Fibroblast of gingiva (primary cell): ENCODE measurements around the gene NDUFS7.
A peak's percentile ranks its signal among the peaks of the same experiment; 100 is the strongest.

ENCODE experiments used
- DNase-seq: peaks from one replicate; pipeline ENCODE4 v3.0.0-alpha.2; 2011; ENCODE audit warnings: low read depth

The NDUFS7 gene

DNA sequence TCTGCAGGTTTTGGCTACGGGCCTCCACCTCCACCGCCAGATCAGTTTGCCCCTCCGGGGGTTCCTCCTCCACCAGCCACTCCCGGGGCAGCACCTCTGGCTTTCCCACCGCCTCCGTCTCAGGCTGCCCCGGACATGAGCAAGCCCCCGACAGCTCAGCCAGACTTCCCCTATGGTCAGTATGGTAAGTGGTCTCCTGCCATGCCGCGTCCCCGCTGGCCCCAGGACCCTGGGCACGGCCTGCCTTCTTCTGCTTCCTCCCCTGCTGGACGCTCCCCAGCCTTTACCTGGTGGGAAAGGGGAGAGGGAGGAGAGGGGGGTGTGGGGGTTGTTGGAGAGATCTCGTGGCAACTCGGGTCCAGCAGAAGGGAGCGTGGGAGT is 48.8 kb downstream of the NDUFS7 start:
- DNase-seq: no peak

DNA sequence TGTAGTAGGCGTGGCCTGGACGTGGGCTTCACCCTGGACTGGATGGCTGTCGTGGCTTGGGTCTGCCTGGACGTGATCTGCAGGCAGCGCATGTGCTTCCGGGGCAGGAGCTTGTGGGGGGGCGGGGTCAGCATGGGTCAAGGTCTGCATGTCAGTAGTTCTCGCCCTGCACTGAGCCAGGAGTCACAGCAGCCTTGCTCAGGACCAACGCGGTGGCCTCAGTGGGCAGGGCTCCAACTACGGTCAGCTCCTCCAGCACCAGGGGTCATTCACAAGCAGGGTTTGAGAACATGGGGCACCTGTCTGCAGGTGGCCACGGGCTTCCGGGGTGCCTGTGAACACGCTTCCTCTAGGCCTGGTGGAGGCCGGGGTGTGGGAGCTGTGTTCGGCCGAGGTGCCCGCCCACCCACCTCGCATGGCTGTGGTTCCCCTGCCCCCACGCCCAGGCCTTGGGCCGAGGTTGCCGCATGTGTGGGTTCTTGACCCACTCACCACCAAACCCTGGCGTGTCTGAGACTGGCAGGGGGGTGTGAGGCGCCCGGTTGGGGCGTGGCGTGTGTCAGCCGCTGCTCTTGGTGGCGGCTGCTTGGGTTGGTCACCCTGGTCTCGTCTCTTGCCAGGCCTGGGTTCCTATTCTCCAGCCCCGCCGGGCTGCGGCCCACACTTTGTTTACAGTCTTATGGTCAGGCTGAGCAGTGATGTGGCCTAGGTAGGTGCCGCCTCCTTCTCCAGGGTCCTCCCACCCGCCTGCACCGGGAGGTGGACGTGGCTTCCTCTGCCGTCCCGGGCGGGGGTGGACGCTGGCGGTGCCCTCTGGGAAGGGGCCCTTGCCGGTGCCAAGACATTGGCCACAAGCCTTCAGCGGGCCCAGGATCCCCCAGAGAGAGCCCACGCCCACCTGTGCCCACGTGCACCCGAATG is 49.7 kb downstream of the NDUFS7 start:
- DNase-seq: no peak

DNA sequence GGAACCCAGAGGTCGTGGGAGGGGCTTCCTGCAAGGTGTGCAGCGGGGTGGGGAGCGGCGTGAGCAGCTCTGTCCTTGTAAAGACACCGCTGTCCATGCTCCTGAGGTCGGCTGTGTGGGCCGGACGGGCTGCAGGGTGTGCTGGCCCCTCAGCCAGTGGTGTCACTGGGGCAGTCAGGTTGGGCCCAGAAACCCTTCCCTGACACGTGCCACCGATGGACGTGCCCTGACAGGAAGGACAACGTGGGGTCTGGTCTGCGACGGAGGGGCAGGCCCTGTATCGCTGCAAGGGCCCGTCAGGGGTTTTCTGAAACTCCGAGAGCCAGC is 50.3 kb downstream of the NDUFS7 start:
- DNase-seq: no peak

DNA sequence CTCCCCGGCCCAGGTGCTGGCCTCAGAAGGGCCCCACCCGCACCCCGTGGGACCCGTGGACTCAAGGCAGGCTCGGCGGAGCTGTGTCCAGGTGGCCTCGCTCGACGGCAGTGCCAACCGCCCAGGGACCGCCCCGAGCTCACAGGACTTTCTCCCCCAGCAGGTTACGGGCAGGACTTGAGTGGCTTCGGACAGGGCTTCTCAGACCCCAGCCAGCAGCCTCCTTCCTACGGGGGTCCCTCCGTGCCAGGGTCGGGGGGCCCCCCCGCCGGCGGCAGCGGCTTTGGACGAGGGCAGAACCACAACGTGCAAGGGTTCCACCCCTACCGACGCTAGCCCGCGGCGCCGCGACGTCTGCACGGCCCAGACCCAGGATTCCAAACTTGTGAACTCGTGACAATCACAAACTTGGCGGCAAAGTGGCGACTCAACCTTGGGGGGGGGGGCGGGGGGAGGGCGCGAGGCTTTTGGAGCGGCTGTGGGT is 50.9 kb downstream of the NDUFS7 start:
- no peak for DNase-seq

DNA sequence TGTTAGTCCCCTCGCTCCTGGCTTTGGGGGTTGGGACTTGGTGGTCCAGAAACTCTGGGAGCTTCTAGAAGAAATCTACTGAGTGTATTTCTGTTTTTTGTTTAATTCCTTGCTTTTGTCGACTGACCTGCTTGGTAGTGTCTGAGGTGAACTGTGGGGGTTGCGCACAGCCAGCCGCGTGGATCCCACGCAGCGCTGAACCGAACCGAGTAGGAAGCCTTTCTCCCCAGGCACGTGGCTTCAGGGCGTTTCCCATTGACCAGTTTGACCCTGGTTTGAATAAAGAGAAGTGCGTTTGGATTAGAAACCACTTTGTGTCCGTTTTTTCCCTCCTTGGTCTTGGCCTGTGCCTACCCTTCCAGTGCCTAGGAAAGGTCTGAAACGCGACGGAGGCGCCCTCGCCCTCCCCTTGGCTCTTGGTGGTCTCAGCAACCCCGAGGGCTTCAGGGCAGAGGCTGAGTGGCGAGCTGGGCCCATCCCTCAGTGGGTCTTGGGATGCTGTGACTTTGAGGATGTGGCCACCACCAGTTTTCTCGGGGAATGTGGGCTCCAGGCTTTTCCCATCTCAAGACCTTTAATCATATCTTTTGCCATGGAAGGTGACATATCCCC is 51.8 kb downstream of the NDUFS7 start:
- DNase-seq: no peak

DNA sequence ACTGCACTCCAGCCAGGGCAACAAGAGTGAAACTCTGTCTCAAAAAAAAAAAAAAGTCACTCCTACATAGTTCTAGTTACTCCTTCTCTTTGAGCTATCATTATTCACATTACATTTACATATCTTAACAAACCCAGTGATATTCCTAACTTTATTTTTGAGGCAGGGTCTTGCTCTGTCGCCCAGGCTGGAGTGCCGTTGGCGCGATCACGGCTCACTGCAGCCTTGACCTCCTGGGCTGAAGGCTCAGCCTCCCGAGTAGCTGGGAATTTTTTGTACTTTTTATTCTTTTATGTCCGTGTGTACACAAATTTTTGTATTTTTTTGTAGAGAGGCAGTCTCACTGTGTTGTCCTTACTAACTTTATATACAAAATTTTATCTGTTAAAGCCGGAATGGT is 53.9 kb downstream of the NDUFS7 start:
- DNase-seq: no peak

DNA sequence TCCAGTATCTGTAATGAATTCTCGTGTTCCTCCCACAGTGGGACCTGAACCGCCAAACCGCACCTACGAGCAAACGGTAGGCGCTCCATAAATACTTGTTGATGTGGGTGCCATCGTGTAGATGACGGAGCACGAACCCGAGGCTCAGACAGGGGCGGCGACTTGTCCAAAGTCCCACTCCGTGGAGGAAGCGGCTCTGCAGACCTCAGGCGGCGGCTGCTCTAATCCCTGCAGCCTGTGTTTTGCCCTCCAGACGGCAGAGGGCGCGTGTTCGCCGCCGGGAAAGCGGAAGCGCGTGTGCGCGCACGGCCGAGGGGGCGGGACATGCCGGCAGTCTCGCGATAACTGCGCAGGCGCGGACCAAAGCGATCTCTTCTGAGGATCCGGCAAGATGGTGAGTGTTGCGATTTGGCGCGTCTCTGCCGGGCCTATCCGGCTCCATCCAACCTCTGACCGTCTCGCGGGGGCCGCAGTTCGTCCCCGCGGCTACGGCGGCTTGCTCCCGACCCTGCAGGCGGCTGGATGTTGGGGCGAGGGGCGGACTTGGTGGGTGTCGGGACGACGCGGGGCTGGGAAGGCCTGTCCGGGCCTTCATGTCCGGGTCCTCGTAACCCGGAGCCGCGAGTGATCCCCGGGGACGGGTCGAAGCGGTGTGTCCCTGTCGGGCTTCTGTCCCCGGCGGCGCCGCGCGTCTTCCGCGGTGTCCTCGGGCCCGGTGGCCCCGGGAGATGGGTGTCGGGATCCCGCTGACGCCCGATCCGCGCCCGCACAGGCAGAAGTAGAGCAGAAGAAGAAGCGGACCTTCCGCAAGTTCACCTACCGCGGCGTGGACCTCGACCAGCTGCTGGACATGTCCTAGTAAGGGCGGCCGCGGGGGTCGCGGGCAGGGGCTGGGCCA is 54.6 kb downstream of the NDUFS7 start, which contains the start of gene RPS15:
RPS15 (plus strand) TSS at position 362 of the 898 bp plus-strand sequence; CDS start at position 392, 30 bp downstream.
- peak; percentile 95 for DNase-seq

DNA sequence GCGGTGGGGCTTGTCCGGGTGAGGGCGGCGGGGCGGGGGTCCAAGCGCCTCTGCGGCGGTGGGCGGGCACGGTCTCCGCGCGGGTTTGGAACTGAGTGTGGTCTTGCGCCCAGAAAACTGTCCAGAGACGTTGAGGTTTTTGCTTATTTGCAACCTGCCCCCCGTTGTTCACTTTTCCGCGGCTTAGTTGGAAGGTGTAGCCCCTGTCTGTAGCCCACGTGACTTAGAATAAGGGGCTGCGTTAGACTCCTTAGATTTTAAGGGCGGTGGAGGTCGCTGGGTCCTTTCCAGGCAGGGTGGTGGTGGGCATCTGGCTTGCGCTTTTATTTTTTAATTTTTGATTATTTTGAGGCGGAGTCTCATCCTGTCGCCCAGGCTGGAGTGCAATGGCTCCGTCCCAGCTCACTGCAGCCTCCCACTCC is 55.2 kb downstream of the NDUFS7 start:
- DNase-seq: no peak

DNA sequence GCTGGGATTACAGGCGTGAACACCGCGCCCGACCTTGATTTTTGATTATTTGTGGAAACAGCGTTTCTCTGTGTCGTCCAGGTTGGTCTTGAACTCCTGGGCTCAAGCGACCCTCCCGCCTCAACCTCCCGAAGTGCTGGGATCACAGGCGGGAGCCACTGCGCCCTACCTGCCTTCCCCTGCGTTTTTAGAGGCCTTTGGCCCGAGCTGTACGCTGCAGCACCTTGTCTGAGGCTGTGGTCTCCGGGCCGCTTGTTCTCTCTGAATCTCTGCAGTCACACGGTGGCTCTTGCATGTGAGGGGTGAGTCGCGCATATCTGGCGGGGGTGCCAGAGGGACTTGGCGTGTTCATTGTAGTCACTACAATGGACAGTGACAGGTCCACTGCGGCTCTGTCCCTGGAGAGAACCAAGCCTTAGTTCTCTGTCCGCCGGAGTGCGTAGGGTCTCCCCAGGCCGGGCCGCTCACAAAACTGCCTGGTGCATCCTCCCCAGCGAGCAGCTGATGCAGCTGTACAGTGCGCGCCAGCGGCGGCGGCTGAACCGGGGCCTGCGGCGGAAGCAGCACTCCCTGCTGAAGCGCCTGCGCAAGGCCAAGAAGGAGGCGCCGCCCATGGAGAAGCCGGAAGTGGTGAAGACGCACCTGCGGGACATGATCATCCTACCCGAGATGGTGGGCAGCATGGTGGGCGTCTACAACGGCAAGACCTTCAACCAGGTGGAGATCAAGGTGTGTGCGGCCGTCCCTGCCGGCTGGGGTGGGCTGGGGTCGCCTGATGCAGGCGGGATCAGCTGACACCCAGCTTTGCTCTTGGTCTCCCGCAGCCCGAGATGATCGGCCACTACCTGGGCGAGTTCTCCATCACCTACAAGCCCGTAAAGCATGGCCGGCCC is 56.1 kb downstream of the NDUFS7 start:
- peak; percentile 38 for DNase-seq

DNA sequence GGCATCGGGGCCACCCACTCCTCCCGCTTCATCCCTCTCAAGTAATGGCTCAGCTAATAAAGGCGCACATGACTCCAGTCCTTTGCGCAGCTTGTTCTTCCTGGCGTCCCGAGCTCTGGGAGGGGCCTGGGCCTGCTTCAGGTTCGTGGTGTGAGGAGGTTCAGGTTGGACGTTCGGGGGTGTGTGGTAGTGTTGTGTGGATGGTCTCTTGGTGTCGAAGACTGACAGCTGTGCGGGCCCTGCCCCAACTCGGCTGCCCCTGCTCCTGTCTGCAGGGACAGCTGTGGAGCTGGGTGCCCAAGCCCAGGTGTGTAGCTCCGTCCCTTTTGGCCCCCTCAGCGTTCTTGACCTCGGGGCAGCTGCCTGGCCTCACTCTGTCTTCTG is 56.7 kb downstream of the NDUFS7 start:
- DNase-seq: no peak

DNA sequence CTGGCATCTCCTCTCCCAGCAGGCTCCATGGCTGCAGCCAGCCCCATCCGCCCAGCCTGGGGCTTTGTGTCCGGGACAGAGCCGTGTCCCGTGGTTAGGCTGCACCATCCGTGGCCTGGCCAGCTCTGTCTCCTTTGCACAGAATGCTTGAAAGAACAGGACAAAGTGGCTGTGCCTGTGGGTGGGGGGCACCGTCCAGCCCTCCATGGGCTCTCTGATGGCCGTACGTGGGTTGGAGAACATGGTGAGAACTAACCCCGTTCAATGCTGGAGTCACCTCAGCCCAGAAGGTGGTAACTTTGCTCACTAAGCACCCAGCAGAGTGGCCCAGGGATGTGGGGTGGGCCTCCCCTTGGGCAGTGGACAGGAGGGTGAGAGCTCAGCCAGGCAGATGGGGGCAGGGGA is 57.3 kb downstream of the NDUFS7 start:
- no peak for DNase-seq

DNA sequence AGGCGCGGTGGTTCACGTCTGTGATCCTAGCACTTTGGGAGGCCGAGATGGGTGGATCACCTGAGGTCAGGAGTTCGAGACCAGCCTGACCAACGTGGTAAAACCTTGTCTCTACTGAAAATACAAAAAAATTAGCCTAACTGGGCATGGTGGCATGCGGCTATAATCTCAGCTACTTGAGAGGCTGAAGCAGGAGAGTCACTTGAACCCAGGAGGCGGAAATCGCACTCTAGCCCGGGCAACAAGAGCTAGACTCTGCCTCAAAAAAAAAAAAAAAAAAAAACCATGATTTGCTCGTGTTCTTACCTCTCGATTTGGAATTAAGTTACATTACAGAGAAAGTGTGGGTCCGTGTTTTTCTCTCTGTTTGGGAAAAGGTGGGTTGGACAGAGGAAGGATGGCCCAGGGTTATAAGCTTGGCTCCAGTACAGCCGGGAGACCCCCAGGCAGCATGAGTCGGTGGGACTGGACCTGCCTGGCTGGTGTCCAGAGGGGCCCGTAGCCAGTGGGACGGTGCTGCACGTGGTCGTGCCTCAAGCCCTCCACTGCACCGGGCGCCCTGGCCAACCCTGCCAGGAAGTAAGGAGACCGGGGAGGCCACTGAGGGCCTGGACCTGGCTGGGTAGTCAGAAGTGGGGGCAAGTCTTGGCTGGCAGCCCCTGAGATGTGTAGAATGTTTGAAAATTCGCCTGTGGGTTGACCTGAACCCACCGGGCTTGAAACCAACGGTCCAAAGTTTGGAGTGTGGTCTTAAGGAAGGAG is 58.2 kb downstream of the NDUFS7 start:
- DNase-seq: no peak
